ENCODE results near the gene IGFBP4. TPM values are rescaled to one million over a fixed set of nuclear protein-coding genes. Genes with fewer than 3 reads are reported as not detected.

Gene IGFBP4
- total and polyA plus RNA-seq, 10 of the 15 experiments (the other 5 are each of a cell fraction or from before 2014, with no cell fraction given) = 2.4 to 22.3 (median 6.6) TPM

DNA sequence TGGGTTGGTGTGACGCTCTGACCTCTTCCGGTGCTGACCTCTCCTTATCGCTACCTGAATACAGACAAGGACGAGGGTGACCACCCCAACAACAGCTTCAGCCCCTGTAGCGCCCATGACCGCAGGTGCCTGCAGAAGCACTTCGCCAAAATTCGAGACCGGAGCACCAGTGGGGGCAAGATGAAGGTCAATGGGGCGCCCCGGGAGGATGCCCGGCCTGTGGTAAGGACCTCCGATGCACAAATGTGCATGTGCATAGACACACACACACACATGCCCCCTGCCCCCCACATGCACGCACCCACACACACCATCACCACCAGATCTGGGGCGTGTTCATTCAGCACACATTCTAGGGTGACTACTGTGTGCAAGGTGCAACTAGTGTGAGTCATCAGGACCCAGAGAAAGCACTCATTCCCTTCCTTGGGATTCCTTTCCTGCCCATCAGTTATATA lies 9.7 kb downstream of the IGFBP4 start:
- no peak overlapping the region for H3K4me3 ChIP-seq
- in situ Hi-C loops (cut with MboI) = no loop called here
- no peak overlapping the region for H3K27ac ChIP-seq (ENCODE audit: control insufficient read depth, insufficient read depth)
- ChIA-PET POLR2A (no interaction called here), SMC1A (ENCODE audit: uncharacterized antibody, unreplicated experiment) (interaction anchor here (4.4 kb wide), 1 partner anchor 79 kb away, joined by 27 read pairs; no protein-coding TSS in a partner anchor), RAD21 (ENCODE audit: unreplicated experiment) (interaction anchor here (1.4 kb wide), 1 partner anchor 35 kb away, joined by 3 read pairs; the partner anchor contains the start of gene TOP2A), CTCF (interaction anchor here (2.1 kb wide), 1 partner anchor 23 kb away, joined by 5 read pairs; no protein-coding TSS in a partner anchor)
- H3K4me2 ChIP-seq (ENCODE audit: control insufficient read depth, insufficient read depth) = no peak overlapping the region
- FAIRE-seq (no peak), ATAC-seq (no peak), DNase-seq (ENCODE audit: low read depth, low spot score) (no peak)
- intact Hi-C loops (cut with micrococcal nuclease; ENCODE audit: unreplicated experiment) = no loop called here
- H4K20me1 ChIP-seq (ENCODE audit: control insufficient read depth, insufficient read depth) = no peaks in the 10 kb centered on the region
- WGBS (ENCODE audit: insufficient coverage, insufficient replicate concordance, low lambda C conversion rate, missing lambda C conversion rate) = 61% methylated on average over 15 of the region's 15 CpGs
- no peaks in the 10 kb centered on the region for H3K36me3 ChIP-seq (ENCODE audit: control insufficient read depth in 2 of 2, insufficient read depth in 2 of 2, low read length in 1 of 2)
- BruUV-seq (replicated peaks) = no TSS peak
- 0 out of 4 replicates have a peak, but pooled peaks cover 0 to 7% of the 10 kb centered on the region in 2 experiments for H3K27me3 ChIP-seq (replicated peaks in 1 of 2; ENCODE audit: control insufficient read depth in 2 of 2, insufficient read depth in 2 of 2, low read length in 1 of 2)
- no peaks in the 10 kb centered on the region for H3K9me3 ChIP-seq (replicated peaks; ENCODE audit: control insufficient read depth, insufficient read depth, low read length)
- H3K4me1 ChIP-seq (ENCODE audit: control insufficient read depth, insufficient read depth, low read length) = no peaks in the 10 kb centered on the region; the same call in 1 of the 2 replicates
- H3K79me2 ChIP-seq (ENCODE audit: control insufficient read depth, insufficient read depth, low read length) = no peaks in the 10 kb centered on the region
- H2AFZ ChIP-seq (ENCODE audit: control insufficient read depth, low read depth, low read length) = no peak overlapping the region
- H3K9ac ChIP-seq (ENCODE audit: control insufficient read depth, insufficient read depth, low read length) = no peak overlapping the region
- TF ChIP-seq NFIC (IDR thresholded peaks at IDR 0.05; ENCODE audit: low read depth, low read length) = no peak
- TF ChIP-seq IRF5 (IDR thresholded peaks at IDR 0.05; ENCODE audit: borderline replicate concordance) = no peak
- no peak for TF ChIP-seq ATF3 (IDR thresholded peaks at IDR 0.05; ENCODE audit: borderline replicate concordance, extremely low read depth, low read depth, low read length)
- no peak for TF ChIP-seq PRDM15 (CRISPR knock-in tag; IDR thresholded peaks at IDR 0.05)
- TF ChIP-seq E2F4 (IDR thresholded peaks at IDR 0.05; ENCODE audit: low read depth, low read length) = no peak
- TF ChIP-seq CBX5 (IDR thresholded peaks at IDR 0.05; ENCODE audit: low read depth) = no peak
- TF ChIP-seq ZBTB4 (CRISPR knock-in tag; IDR thresholded peaks at IDR 0.05) = no peak
- TF ChIP-seq SIX5 (IDR thresholded peaks at IDR 0.05; ENCODE audit: low read depth, low read length, severe bottlenecking) = no peak
- no peak for TF ChIP-seq TARDBP (IDR thresholded peaks at IDR 0.05; ENCODE audit: borderline replicate concordance)
- no peak for TF ChIP-seq HDAC6 (IDR thresholded peaks at IDR 0.05; ENCODE audit: unreplicated experiment)
- TF ChIP-seq SREBF2 (IDR thresholded peaks at IDR 0.05; ENCODE audit: low read length) = no peak
- TF ChIP-seq ETV6 (conservative IDR thresholded peaks at IDR 0.05 in 1 of 2, IDR thresholded peaks at IDR 0.05 in 1 of 2; ENCODE audit: borderline replicate concordance in 1 of 2, low read depth in 1 of 2) = no peak
- TF ChIP-seq JUNB (IDR thresholded peaks at IDR 0.05) = no peak
- no peak for TF ChIP-seq EZH2 (IDR thresholded peaks at IDR 0.05; ENCODE audit: borderline replicate concordance, control insufficient read depth, low read depth, low read length)
